ENCODE measurements around the gene SYT17. TPM values are rescaled to one million over a fixed set of nuclear protein-coding genes. Genes with fewer than 3 reads are reported as not detected.

Gene SYT17
- total and polyA plus RNA-seq, 2 experiments from 2014 or later: not detected

GRCh38 chr16:19166500-19166899, 1.5 kb upstream of the SYT17 start:
- WGBS, 2 experiments (ENCODE audit: low coverage in 1 of 2, low lambda C conversion rate in 2 of 2, missing lambda C conversion rate in 2 of 2): 86 to 89% methylated on average over 2 of the region's 2 CpGs
- no peaks in the 10 kb centered on the region for H3K79me2 ChIP-seq (ENCODE audit: insufficient read depth)
- no peaks in the 10 kb centered on the region for H3K4me1 ChIP-seq (ENCODE audit: insufficient read depth)
- no peak for TF ChIP-seq EZH2phosphoT487 (IDR thresholded peaks at IDR 0.05; ENCODE audit: insufficient read depth, low read depth)
- no peak for TF ChIP-seq EZH2 (IDR thresholded peaks at IDR 0.05; ENCODE audit: insufficient read depth, poor library complexity, severe bottlenecking)
- no peak overlapping the region for H2AFZ ChIP-seq
- no peaks in the 10 kb centered on the region for H3K36me3 ChIP-seq (ENCODE audit: low read depth)
- no peak overlapping the region for H3K4me3 ChIP-seq
- H3K27me3 ChIP-seq (replicated peaks; ENCODE audit: insufficient read depth): peaks cover 8% of the 10 kb centered on the region; the same call in 1 of the 2 replicates
- no peaks in the 10 kb centered on the region for H3F3A ChIP-seq (ENCODE audit: insufficient read depth)
- no peaks in the 10 kb centered on the region for H3K9me3 ChIP-seq (ENCODE audit: low read depth)
- no peak overlapping the region for H3K27ac ChIP-seq
- H4K20me1 ChIP-seq (ENCODE audit: insufficient read depth): no peaks in the 10 kb centered on the region
- H3K9ac ChIP-seq: no peak overlapping the region
- DNase-seq: no peak
- no peak overlapping the region for H3K4me2 ChIP-seq (ENCODE audit: unreplicated experiment)
- in situ Hi-C loops (cut with MboI): no loop called here
- H3K9me2 ChIP-seq (ENCODE audit: insufficient read depth): no peaks in the 10 kb centered on the region

- Histone ChIP-seq H3K4me1 (ENCODE audit: insufficient read depth) (no peaks in the 10 kb centered on the region), H3K27me3 (replicated peaks; ENCODE audit: insufficient read depth) (peaks cover 16% of the 10 kb centered on the region; the same call in 1 of the 2 replicates), H3K36me3 (ENCODE audit: low read depth) (no peaks in the 10 kb centered on the region), H3K27ac (no peak overlapping the region), H3K4me2 (ENCODE audit: unreplicated experiment) (peak overlapping the region; percentile 42), H3K9me3 (ENCODE audit: low read depth) (no peaks in the 10 kb centered on the region), H3K9me2 (ENCODE audit: insufficient read depth) (no peaks in the 10 kb centered on the region), H4K20me1 (ENCODE audit: insufficient read depth) (no peaks in the 10 kb centered on the region), H3K79me2 (ENCODE audit: insufficient read depth) (no peaks in the 10 kb centered on the region), H2AFZ (no peak overlapping the region), H3K4me3 (peak overlapping the region; percentile 44; the same call in 1 of the 2 replicates), H3K9ac (no peak overlapping the region), H3F3A (ENCODE audit: insufficient read depth) (no peaks in the 10 kb centered on the region)
- in situ Hi-C loops (cut with MboI): no loop called here
- TF ChIP-seq EZH2 (IDR thresholded peaks at IDR 0.05; ENCODE audit: insufficient read depth, poor library complexity, severe bottlenecking): no peak
- TF ChIP-seq EZH2phosphoT487 (IDR thresholded peaks at IDR 0.05; ENCODE audit: insufficient read depth, low read depth): no peak
- WGBS, 2 experiments (ENCODE audit: low coverage in 1 of 2, low lambda C conversion rate in 2 of 2, missing lambda C conversion rate in 2 of 2): 1 to 2% methylated on average over 22 to 48 of the region's 68 CpGs
- peak; percentile 29 for DNase-seq
These were observed 486 bp downstream of the SYT17 start for GRCh38 chr16:19168371-19169081.

- Histone ChIP-seq H3K79me2 (ENCODE audit: insufficient read depth) (no peaks in the 10 kb centered on the region), H3K4me2 (ENCODE audit: unreplicated experiment) (no peak overlapping the region), H3K27ac (no peak overlapping the region), H3K9me3 (ENCODE audit: low read depth) (no peaks in the 10 kb centered on the region), H3K36me3 (ENCODE audit: low read depth) (no peaks in the 10 kb centered on the region), H4K20me1 (ENCODE audit: insufficient read depth) (no peaks in the 10 kb centered on the region), H3K9me2 (ENCODE audit: insufficient read depth) (no peaks in the 10 kb centered on the region), H3K4me1 (ENCODE audit: insufficient read depth) (no peaks in the 10 kb centered on the region), H3K27me3 (replicated peaks; ENCODE audit: insufficient read depth) (peaks cover 16% of the 10 kb centered on the region; the same call in 1 of the 2 replicates), H3F3A (ENCODE audit: insufficient read depth) (no peaks in the 10 kb centered on the region), H3K9ac (no peak overlapping the region), H3K4me3 (no peak overlapping the region), H2AFZ (no peak overlapping the region)
- TF ChIP-seq EZH2phosphoT487 (IDR thresholded peaks at IDR 0.05; ENCODE audit: insufficient read depth, low read depth): no peak
- no peak for TF ChIP-seq EZH2 (IDR thresholded peaks at IDR 0.05; ENCODE audit: insufficient read depth, poor library complexity, severe bottlenecking)
- 18 to 20% methylated on average over 19 of the region's 19 CpGs for WGBS, 2 experiments (ENCODE audit: low coverage in 1 of 2, low lambda C conversion rate in 2 of 2, missing lambda C conversion rate in 2 of 2)
- in situ Hi-C loops (cut with MboI): no loop called here
- DNase-seq: no peak
These were observed 1.1 kb downstream of the SYT17 start for GRCh38 chr16:19169082-19169639.

GRCh38 chr16:19170043-19170655, 2.1 kb downstream of the SYT17 start:
- H4K20me1 ChIP-seq (ENCODE audit: insufficient read depth): no peaks in the 10 kb centered on the region
- no peaks in the 10 kb centered on the region for H3K9me2 ChIP-seq (ENCODE audit: insufficient read depth)
- no peaks in the 10 kb centered on the region for H3F3A ChIP-seq (ENCODE audit: insufficient read depth)
- no peaks in the 10 kb centered on the region for H3K36me3 ChIP-seq (ENCODE audit: low read depth)
- no peak overlapping the region for H3K4me2 ChIP-seq (ENCODE audit: unreplicated experiment)
- H3K4me3 ChIP-seq: no peak overlapping the region
- no peaks in the 10 kb centered on the region for H3K79me2 ChIP-seq (ENCODE audit: insufficient read depth)
- no peak for DNase-seq
- in situ Hi-C loops (cut with MboI): loop anchor here (10.0 kb wide), 1 partner anchor 85 kb away; no protein-coding TSS in a partner anchor
- no peak overlapping the region for H3K27ac ChIP-seq
- peaks cover 16% of the 10 kb centered on the region for H3K27me3 ChIP-seq (replicated peaks; ENCODE audit: insufficient read depth)
- no peaks in the 10 kb centered on the region for H3K4me1 ChIP-seq (ENCODE audit: insufficient read depth)
- WGBS, 2 experiments (ENCODE audit: low coverage in 1 of 2, low lambda C conversion rate in 2 of 2, missing lambda C conversion rate in 2 of 2): 52 to 57% methylated on average over 7 of the region's 7 CpGs
- no peaks in the 10 kb centered on the region for H3K9me3 ChIP-seq (ENCODE audit: low read depth)
- no peak overlapping the region for H3K9ac ChIP-seq
- no peak overlapping the region for H2AFZ ChIP-seq
- TF ChIP-seq EZH2 (IDR thresholded peaks at IDR 0.05; ENCODE audit: insufficient read depth, poor library complexity, severe bottlenecking) (no peak), EZH2phosphoT487 (IDR thresholded peaks at IDR 0.05; ENCODE audit: insufficient read depth, low read depth) (no peak)
